ENCODE measurements around the gene IQSEC1.

IQSEC1 gene

DNA sequence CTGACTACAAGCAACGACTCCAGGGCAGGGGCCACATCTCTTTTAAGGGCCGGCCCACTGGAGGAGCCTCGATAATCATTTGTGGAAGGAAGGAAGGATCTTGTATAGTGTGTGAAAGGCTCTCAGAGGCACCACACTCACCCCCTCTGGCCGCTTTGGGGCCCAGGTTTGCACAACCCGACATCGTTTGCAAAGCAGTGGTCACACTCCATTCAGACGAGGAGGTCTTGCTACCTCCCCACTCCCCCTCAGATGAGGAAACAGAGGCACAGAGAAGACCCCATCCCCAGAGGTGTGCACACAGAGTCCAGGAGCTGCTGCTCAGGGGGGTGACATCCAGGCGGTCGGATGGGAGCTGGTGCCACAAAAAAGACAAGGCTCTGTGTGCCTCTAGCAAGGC lies 29.6 kb downstream of the IQSEC1 start:
- DNase-seq: no peak
- Mint-ChIP-seq H3K4me1 (peaks cover 73% of the 10 kb centered on the region), H3K4me3 (no peak overlapping the region)

DNA sequence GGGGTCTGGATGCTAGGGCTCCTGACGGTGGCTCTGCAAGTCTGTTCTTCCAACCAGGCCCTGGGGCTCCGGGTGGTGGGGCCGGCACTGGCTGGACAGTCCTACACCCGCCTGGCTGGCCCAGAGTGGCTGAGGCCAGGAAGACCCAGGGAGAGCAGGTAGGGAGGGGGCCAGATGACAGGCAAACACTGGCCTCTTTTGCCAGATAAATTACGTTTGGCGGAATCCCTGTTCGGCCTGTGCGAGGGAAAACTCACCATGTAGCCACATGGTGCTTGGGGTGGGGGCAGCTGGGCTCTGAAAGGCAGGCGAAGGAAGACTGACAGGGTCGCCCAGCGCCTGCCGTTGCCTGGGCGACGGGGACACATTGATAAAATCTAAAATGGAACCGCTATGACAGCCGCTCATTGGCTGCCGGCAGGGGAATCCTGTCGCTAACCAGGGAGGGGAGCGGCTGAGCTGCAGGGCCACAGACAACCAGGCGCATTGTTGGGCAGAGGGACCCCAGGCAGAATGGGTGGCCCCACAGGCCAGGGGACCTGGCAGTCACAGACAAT lies 30.4 kb downstream of the IQSEC1 start:
- H3K4me1 Mint-ChIP-seq: peaks cover 73% of the 10 kb centered on the region
- H3K9me3 Mint-ChIP-seq: no peaks in the 10 kb centered on the region
- H3K36me3 Mint-ChIP-seq (ENCODE audit: low read depth): no peaks in the 10 kb centered on the region
- TF ChIP-seq CTCF (IDR thresholded peaks at IDR 0.05): no peak
- H3K27ac Mint-ChIP-seq: no peak overlapping the region
- no peak overlapping the region for H3K4me3 Mint-ChIP-seq
- peak; percentile 25 for DNase-seq
- peaks cover 11% of the 10 kb centered on the region for H3K27me3 Mint-ChIP-seq (ENCODE audit: low read depth, poor library complexity)

More for the DNA sequence above, 29.6 kb downstream of the IQSEC1 start:
- TF ChIP-seq CTCF (IDR thresholded peaks at IDR 0.05): no peak
- no peaks in the 10 kb centered on the region for H3K36me3 Mint-ChIP-seq (ENCODE audit: low read depth)
- H3K27ac Mint-ChIP-seq: no peak overlapping the region
- peaks cover 14% of the 10 kb centered on the region for H3K27me3 Mint-ChIP-seq (ENCODE audit: low read depth, poor library complexity)
- H3K9me3 Mint-ChIP-seq: no peaks in the 10 kb centered on the region

DNA sequence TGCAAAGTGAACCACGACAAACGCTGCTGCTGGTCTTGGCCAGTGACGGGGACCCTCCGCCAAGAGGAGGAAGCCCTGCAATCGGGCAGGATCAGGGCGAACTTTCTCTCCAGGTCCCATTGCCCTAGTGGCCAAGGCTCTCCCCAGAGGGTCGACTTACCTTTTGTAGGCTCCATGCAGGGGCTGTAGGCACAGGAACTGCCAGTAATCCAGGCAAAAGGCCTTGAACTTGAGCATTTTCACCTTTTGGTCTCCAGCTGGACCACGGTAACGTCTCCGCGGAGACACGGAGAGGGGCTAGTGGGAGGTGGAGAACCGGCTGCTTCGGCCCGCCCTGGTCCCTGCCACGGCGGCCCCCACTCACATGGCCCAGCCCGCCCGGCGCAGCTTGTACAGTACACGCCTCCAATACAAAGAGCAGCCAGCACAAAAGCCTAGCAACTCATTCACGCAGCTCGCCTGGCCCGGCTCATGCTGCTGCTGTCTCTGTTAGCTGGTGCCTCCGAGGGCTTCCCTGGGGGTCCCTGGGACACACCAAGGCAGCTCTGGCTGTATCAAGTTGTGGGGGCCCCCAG lies 31.0 kb downstream of the IQSEC1 start:
- Mint-ChIP-seq H3K4me3 (no peak overlapping the region), H3K27me3 (ENCODE audit: low read depth, poor library complexity) (peaks cover 11% of the 10 kb centered on the region), H3K27ac (no peak overlapping the region), H3K9me3 (no peaks in the 10 kb centered on the region), H3K4me1 (peaks cover 71% of the 10 kb centered on the region), H3K36me3 (ENCODE audit: low read depth) (no peaks in the 10 kb centered on the region)
- no peak for TF ChIP-seq CTCF (IDR thresholded peaks at IDR 0.05)
- no peak for DNase-seq

- no peaks in the 10 kb centered on the region for H3K36me3 Mint-ChIP-seq (ENCODE audit: low read depth)
- peaks cover 61% of the 10 kb centered on the region for H3K4me1 Mint-ChIP-seq
- H3K27ac Mint-ChIP-seq: peak overlapping the region; percentile 51
- peaks cover 11% of the 10 kb centered on the region for H3K27me3 Mint-ChIP-seq (ENCODE audit: low read depth, poor library complexity)
- DNase-seq: no peak
- no peak overlapping the region for H3K4me3 Mint-ChIP-seq
- TF ChIP-seq CTCF (IDR thresholded peaks at IDR 0.05): no peak
- no peaks in the 10 kb centered on the region for H3K9me3 Mint-ChIP-seq
Measured at GRCh38 chr3:13041113-13041776, 32.0 kb downstream of the IQSEC1 start.

DNA sequence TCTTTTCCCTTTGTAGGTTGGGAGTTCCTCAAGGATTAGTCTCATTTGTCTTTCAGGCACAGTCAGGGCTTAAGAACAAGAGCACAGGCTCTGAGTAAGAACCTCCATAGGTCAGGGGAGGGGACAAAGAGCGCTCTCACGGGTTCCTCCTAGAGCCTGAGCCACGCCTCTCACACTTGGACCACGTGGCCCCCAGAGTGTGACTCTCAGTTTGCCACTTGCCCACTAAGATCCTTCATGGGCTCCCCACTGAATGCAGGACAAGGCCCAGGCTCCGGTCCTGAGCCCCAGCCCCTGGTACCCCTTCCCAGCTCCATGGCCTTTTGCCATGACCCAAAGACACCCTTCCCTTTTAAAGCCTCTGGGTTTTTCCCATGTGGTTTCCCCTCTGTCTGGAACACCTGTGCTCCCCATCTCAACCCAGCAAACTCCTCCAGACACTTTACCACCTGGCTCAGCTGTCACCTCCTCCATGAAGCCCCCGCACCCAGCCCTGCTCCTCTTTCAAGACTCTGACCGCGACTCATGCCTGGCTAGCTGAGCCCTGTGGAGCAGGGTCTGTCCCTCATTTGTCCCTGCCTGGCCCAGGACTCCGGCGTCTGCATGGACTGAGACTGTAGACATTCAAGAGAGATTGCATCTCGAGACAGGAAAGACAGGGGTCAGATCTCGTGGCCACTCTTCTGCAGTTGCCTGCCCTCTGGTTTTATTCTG lies 32.7 kb downstream of the IQSEC1 start:
- no peak overlapping the region for H3K4me3 Mint-ChIP-seq
- H3K36me3 Mint-ChIP-seq (ENCODE audit: low read depth): no peaks in the 10 kb centered on the region
- H3K27me3 Mint-ChIP-seq (ENCODE audit: low read depth, poor library complexity): peaks cover 15% of the 10 kb centered on the region
- TF ChIP-seq CTCF (IDR thresholded peaks at IDR 0.05): no peak
- peaks cover 54% of the 10 kb centered on the region for H3K4me1 Mint-ChIP-seq
- DNase-seq: no peak
- H3K27ac Mint-ChIP-seq: no peak overlapping the region
- H3K9me3 Mint-ChIP-seq: no peaks in the 10 kb centered on the region

Measured in nephron progenitor cell (in vitro differentiated cells).